Stimulated activated CD4-positive, alpha-beta T cell treated with anti-CD3 and anti-CD28 coated beads, Interleukin-1b, Interleukin-23, amount 100 ng/mL, for 48 hours (primary cell): Measurements from ENCODE around the gene ARAP1.
A peak's percentile ranks its signal among the peaks of the same experiment; 100 is the strongest.
"Not testable (repeated sequence)": the region's sequence is repeated elsewhere in the genome, so short reads cannot be mapped to it uniquely, and the experiment has no call there.

Experiments used
- DNase-seq: peaks from one replicate; pipeline ENCODE4 v3.0.0-alpha.2; 2020

The ARAP1 gene

DNA sequence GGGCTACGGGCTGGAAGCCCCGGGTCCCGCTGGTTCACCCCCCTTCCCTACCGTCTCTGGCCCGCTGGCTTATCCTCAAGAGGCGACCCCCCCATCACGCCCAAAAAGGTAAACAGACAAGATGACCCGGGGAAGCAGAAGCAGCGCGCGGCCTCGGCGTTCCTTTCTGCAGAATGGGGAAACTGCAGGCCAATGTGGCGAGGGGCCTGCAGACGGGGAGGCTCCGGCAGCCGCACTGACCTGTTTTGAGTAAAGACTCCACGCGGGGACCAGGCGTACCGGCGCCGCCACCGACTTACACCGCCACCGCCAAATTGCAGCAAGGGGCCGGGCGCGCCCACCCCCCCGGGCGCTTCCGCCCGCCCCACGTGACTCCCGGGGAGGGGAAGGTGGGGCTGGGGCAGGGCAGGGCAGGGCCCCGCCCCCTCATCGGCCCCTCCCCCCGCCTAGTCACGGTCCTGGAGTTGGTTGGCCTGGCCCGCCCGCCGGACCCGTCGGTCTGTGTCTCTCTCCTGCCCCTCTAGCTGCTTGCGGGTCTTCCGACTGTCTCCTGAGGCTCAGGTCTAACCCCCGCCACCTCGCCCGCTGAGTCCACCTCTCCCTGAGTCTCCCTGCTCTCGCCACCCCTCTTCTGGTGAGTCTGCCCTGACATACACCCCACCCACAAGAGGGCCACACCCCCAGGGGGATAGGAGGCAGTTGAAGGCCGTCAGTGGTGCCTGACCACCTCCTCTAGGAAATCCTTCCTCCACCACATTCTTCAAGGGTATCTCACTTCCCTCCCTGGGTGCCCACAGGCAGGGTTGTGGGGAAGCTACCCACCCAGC, at the start of gene ARAP1:
Gene ARAP1, minus strand, starts transcription at position 321 of the 827 bp plus-strand sequence. CDS start 25,280 bp downstream, outside the sequence.
- peak; percentile 61 for DNase-seq

DNA sequence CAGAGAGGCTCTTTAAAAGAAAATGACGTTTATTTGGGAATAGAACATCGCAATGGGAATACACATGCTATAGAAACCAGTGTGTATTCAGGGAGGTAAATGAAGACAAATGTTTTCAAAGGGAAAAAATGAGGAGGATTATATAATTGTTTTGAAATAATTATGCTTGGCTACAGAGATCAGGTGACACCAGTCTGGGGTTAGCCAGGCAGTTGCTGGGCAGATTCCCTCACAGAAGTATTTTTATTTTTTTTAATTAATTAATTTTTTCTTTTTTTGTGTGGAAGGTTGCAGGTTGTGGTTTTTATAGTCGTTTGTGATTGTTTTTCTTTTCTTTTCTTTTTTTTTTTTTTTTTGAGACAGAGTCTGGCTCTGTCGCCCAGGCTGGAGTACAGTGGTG, 47.2 kb upstream of the ARAP1 start:
- DNase-seq, result no peak

DNA sequence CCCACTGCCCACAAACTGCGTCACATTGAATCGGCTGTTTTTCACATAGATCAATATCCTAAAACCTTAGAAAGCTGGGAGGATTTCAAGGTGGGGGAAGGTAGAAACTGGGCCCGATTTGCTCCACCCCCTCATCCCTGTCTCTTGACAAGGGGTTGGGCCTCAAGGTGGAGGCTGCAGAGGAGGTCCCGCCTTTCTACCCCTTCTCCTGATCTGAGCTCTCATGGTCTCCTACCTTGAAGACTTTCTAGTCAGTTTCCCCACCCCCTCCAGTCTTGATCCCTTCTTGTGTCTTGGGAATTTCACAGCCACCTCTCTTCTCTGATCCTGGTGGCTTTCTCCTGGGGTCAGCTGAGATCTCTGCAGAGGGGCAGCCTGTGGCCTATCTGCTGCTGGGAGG, 46.2 kb upstream of the ARAP1 start:
- no peak for DNase-seq

DNA sequence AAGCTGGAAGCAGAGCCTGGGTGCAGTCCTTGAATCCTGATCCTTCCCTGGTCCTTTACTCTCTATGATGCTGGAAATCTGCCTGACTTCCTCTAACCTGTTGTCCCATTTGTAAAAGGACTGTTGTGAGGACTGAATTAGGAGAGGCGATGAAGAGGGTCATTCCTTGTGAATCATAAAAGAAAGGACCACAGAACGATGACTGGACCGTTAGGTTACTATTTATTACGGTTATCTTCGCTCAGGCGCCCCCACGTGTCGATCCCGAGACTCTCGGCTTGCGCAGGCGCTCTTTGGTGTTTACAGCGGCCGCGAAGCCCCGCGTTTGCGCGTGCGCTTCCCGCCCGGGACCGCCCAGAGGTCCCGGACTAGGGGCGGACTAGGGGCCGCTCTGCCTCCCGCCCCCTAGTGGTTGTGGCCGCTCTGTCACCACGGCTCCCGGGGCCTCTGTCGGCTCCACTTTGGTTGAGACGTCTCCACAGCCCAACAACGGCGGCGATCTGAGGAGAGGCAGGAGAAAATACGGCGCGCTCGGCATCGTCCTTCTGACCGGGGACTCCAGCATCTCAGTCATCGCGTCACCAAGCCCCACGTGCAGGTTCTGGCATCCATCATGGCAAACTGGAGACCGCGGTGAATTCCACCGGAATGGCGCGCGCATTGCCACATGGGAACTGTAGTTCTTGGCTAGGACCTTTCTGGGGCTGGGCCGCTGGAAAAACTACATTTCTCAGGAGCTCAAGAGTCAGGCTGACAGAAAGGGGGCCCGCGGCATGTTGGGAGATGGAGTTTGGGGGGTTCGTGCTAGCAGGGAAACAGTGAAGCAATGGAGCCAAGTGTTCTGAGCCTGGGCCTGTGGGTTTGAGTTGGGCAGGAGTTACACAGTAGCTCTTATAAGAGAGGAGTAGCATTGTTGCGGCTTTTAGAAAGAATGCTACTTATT, 41.5 kb upstream of the ARAP1 start, which contains the start of gene STARD10:
Gene STARD10, minus strand, starts transcription at position 623 of the 943 bp plus-strand sequence. CDS start 12,866 bp downstream, outside the sequence.
- DNase-seq, result peak; percentile 91

DNA sequence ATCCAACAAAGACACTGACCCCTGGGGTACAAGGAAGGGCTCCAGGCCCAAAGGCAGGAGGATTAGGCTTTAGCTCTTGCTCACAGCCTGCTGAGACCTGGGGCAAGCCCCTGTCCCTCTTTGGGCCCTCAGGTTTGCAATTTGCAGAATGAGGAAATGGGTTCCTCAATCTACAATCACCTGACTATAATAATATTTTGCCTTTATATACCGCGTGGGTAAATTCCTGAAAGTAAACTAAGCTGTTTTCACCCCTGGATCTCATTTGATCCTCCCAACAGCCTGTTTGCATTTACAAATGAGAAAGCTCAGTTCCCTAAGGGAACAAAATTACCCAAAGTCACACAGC, 40.8 kb upstream of the ARAP1 start:
- no peak for DNase-seq

DNA sequence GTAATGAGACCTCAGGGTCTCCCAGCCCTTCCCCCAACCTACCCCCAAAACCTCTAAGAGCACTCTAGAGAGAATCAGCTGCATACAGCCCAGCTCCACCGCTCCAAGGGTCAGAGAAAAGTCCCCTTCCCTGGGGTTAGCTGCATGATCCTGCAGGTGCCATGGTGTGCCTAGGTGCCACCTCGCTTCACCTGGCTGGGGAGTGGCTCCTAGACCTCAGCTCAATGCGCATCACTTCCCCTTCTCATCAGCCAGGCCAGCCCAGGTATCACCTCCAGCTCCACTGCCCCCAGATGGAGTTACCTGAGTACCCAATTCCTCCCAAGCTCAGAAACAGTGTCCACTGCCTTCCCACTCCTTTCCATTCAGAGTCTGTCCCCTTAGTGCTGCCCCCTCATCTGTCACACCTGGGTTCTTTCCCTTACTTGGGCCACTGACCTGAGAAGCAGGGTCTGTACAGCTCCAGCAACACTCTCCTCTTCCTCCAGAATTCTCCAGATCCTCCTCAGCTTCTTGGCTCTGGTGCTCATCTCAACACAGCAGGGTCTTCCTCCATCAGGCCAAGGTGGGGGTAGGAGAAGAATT, 40.3 kb upstream of the ARAP1 start:
- no peak for DNase-seq

DNA sequence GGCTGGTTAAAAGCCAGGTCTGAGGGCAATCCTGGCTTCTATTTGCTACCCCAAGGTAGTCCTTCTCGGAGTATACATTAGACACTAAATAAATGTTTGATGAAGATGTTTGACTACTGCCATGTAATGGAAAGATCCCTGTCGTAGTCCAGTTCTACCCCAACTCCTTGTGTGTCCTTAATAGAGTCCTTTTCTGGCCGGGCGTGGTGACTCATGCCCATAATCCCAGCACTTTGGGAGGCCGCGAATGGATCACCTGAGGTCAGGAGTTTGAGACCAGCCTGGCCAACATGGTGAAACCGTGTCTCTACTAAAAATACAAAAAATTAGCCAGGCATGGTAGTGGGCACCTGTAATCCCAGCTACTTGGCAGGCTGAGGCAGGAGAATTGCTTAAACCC, 39.0 kb upstream of the ARAP1 start:
- not testable (repeated sequence) for DNase-seq

DNA sequence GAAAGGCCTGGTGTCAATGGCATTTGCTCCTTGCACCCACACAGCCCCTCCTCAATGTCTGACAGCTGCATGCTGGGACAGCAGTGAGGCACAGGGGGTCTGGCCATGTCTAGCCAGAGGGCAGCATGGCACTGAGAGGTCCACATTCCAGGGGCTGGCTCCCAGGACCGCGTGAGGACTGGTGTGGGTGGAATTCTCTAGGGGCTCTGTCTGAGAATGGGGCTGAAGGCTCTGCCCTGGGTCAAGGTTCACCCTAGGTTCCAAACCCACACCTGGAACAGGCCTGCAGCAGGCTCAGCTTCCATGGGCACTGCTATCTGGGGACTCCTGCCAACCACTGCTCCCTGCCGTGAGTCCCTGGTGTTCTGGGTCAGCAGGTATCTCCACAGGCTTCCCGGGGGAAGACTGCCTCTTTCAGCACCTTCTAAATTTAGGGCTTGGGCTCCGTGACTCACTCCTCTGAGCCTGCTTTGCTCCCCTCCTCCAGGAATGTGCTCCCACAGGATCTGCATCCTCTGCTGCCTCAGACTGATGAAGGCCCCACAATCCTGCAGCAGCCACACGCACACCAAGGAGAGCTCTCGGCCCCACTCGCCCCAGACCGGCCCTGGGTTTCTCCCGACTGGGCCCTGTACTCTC, 37.4 kb upstream of the ARAP1 start:
- no peak for DNase-seq

DNA sequence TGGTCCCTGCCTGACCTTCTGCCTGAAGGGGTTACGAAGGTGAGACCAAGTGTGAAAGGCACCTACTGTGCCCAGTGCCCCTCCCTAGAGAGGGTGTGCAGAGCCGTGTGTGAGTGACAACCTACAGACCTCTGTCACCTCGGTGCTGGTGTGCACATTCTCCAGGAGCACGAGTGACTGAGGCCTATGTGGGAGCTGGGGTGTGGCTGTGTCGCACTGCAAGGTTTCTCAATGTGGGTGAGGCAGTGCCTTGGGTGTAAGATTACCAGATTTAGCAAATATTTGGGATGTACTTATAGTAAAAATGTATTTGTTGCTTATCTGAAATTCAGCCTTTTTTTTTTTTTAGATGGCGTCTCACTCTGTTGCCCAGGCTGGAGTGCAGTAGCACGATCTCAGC, 36.0 kb upstream of the ARAP1 start:
- no peak for DNase-seq

DNA sequence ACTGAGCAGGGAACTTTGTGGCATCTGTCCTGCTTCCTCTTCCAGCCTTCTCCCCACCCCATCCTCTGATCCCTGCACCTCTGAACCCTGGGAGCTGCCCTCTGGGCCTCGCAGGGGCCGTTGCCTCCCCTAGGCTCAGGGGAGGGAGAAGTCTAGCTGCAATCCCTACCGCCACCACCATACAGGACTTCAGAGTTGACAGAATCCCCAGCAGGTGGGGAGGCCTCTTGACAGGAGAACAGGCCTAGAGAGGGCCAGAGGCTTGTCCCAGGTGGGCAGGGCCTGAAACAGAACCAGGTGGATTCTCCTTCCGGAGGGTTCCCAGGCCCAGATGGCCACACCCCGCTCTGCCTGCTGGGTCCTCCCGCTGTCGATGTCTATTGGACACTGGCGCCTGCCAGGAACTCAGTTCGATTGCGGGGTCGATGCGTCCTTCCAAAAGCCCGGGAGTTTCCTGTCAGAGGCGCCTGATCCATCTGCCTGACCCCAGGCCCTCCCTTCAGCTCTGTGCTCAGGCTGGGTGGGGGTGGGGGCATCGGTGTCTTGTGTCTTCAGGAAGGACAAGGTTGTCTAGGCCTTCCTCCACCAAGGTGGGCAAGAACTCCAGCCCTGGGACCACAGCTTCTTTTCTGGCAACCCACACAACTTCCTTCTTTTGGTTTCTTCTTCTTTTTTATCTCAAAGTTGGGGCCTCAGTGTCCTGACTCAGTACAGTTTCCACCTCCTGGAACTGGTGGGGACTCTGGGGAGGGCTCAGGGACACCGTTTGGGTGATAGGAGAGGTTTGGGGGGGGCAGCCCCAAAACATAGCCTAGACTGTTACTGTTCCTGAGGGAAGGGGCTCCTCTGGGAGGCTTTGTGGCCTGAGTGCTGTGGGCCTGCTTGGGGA, 35.3 kb upstream of the ARAP1 start:
- DNase-seq, result no peak

DNA sequence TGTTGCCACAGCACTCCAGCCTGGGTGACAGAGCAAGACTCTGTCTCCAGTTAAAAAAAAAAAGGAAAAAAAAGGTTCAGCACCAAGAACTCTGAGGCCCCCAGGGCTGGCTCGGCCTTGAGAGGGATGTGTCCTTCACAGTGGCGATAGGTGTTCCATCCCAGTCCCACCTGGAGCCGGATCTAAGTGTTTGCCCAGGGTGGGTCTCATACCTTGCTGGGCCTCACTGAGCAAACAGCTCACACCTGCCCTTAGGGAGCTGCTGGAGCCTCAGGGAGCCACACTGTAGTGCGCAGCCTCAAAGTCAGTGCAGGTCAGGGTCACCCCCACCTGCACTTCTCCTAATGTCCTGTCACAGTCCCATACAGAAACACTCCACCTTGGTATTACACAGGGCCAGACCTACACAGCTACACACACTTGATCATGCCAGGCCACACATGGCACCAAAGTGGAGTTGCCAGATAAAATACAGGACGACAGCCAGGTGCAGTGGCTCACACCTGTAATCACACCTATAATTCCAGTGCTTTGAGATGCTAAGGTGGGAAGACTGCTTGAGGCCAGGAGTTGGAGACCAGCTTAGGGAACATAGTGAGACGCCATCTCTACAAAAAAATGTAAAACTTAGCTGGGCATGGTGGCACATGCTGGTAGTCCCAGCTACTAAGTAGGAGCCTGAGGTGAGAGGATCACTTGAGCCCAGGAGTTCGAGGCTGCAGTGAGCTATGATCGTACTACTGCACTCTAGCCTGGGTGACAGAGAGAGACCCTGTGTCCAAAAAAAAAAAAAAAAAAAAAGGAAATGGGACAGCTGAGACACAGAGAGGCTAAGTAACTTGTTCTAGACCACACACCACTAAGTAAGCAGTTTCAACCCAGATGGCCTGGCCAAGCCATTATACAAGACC, 34.4 kb upstream of the ARAP1 start:
- no peak for DNase-seq

DNA sequence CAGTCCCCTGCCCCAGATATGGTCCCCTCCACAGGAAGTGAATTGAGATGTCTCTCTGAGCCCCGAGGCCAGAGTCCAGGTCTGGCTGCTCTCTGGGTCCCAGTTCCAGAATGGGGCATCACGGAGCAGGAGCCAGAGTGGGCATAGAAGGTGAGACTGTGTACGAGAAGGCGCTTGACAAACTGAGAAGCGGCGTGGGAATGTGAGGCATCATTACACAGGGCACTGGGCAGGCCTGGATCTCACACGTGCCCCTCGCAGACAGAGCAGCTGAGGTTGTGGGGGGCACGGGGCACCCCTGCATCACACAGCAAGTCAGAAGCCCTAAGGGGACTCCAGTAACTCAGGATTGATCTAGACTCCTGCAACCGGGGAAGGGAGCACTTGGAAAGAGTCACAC, 32.5 kb upstream of the ARAP1 start:
- no peak for DNase-seq

DNA sequence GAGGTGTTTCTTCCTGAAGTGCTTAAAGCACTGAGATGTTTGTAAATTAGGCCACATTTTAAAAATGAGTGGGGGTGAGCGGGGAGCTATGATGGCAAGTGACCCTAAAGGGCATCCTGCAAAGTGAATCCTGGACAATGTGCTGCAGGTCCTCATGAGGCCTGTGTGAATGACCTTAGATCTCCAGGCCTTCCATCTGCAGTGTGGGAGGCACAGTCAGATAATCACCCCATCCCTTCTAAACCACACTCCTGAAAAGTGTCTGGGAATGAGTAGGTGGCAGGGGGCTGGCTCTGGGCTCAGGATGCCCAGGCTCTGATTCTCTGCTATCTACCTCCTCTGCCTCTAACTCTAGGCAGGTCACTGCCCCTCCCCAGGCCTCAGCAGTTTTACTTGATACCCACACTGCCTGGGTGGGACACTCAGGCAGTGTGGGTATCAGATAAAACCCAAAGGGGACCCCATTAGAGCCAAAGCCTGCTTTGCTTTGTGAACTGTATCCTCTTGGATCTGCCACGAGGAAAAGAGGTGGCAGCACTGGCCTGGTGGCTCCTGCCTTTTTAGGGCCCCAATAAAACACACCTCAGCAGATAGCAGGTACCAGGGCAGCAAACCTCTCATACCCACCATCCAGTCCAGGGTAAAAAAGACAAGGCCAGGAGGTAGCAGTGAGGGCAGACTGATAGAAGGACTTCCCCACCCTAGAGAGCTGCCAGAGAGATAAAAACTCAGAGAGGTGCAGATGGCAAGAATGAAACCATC, 31.1 kb upstream of the ARAP1 start:
- DNase-seq, result no peak

DNA sequence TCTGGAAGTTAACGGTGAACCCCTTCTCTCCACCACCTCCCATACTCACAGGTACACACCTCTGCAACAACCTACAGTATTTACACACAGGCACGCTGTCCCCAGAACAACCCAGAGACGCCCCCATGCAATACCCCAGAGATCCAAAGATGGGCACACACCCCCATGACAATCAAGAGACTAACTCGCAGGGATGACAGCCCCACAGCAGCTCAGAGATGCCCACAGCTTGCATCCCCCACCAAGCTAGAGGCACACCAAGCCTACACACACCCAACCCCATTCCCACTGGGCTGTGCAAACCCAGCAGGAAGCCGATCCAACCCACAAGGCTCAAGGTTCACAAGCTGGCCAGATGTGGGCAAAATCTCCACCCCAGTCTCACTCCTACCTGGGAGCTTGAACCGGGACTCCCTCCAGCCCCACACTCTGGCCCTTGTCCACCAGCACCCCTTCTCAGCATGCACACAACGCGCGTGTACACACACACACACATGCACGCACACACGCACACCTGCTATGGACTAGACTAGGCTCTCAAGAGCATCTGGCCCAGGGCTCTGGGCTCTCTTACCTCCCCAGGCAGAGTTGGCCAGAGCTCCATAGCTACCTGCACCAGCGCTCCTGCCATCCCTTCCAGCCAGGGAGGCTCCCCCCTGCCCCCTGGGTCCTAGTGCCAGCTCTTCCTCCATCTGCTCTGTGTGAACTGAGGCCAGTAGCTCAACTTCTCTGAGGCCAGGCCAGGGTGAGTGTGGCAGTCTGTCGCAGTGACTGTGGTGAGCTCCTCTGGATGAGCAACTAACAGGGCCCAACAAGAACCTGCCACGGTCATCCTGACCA, 30.1 kb upstream of the ARAP1 start:
- no peak for DNase-seq

DNA sequence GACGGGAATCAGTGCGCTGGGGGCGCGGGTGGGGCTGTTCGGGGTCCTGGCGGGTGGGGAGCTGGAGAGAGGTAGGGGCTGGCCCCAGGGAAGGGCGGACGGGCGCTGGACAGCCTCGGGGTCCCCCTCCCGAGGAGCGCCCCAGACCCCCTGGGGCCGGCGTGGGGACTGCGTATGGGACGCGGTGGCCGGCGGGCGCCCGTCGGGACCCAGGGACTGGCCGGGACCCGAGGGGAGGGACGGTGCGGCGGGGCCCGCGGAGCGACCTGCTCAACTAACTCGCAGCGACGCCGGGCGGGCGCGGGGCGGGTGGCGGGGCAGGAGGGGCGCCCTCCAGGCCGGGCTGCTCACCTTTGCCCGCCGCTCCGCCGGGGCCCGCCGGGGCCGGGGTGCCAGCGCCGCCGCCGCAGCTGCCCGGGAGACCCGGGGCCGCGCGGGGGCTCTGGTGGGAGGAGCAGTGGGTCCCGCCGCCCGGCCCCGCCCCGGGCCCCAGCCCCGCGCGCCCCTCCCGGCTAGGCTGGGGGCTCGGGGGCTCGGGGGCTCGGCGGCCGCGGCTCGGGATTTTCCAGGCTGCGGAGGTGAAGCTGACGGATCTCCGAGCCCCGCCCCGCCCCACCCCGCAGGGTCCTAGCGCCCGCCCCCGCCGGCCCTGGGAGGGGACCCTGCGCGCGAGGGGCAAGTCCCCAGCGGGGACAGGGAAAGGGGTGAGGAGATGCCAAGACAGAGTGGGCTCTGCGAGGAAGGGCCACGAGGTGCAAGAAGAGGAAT, 29.3 kb upstream of the ARAP1 start:
- no peak for DNase-seq

DNA sequence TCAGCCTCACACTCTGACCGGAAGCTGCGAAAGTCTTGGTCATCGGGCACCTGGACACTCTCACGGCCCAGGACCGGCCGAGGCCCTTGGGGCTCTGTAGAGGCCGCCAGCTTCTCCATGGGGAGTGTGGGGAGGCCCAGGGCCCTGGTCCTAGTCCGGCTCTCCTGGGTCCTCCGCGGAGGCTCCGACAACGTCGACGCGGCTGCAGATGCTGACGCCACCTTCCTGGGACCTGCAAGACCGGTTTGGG, 28.8 kb upstream of the ARAP1 start:
- no peak for DNase-seq

DNA sequence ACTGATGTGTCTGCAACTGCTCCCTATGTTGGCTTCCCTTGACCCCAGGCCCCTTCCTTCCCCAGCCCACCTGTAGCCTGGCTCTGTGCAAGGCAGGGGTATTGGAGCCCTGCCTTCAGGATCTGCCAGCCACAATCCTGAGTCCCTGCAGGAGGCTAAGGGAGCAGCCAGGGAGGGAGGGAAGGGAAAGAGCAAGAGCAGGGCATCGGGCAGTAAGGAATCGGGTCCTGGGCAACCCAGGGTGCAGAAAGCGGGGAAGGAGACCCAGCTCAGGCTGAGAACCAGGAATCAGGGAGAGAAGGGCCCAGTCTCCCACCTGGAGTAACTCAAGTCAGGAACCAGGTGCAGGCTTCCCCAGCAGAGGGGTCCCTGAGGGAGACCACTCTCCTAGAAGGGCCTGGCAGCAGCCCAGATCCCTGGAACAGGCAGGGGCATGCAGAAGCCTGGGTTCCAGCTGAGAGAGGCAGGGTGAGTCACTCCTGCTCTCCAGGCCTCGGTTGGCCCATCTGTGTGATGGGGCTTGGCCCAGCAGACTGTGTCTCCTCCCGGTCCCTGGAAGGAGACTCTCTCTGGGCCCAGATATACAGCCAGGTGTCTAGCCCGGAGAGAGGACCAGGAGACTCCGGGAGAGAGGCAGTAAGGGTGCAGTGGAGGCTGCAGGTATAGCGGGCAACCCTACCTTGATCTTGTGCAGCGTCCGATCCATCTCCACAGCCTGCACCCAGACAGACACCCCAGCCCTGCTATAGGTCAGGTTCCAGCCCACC, 28.3 kb upstream of the ARAP1 start:
- DNase-seq, result no peak
